GM18499 (cell line): Measurements from ENCODE around the gene EAF1.
"Not testable (repeated sequence)": the region's sequence is repeated elsewhere in the genome, so short reads cannot be mapped to it uniquely, and the experiment has no call there.

Source experiments
- ATAC-seq: cut with Tn5 transposase; IDR thresholded peaks from one replicate; pipeline ENCODE4 v1.9.1; 2021; ENCODE audit warnings: moderate number of reproducible peaks; ENCODE audit not compliant: insufficient read depth, unreplicated experiment

The EAF1 gene

GRCh38 chr3:15404767-15405166 lies 22.6 kb upstream of the EAF1 start:
- ATAC-seq, result peak; percentile 52

GRCh38 chr3:15405448-15406050 lies 21.8 kb upstream of the EAF1 start:
- ATAC-seq, result no peak

GRCh38 chr3:15409239-15409638 lies 18.2 kb upstream of the EAF1 start:
- no peak for ATAC-seq

GRCh38 chr3:15409774-15410173 lies 17.6 kb upstream of the EAF1 start:
- no peak for ATAC-seq

- not testable (repeated sequence) for ATAC-seq
These were observed 16.4 kb upstream of the EAF1 start for GRCh38 chr3:15410966-15411365.

GRCh38 chr3:15420871-15421270 lies 6.5 kb upstream of the EAF1 start:
- ATAC-seq, result no peak

GRCh38 chr3:15426579-15427118 lies 749 bp upstream of the EAF1 start:
- no peak for ATAC-seq

- ATAC-seq, result no peak
These were observed 583 bp downstream of the EAF1 start for GRCh38 chr3:15427981-15428380.

- no peak for ATAC-seq
These were observed 1.1 kb downstream of the EAF1 start for GRCh38 chr3:15428539-15428938.

DNA sequence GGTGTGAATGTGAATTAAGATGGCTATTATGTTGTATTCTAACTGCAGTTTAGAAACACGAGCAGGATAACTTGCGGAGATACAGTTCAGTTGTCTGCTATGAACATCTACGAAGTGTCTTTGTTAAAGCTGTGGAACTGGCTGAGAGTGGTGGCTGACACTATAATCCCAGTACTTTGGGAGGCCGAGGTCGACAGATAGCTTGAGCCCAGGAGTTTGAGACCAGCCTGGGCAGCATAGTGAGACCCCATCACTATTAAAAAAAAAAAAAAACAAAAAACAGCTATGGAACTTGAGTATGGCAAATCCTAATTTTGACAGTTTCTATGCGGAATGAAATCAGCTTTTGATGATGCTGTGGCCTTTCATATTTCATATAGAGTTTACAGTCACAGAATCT lies 1.7 kb downstream of the EAF1 start:
- ATAC-seq, result no peak

GRCh38 chr3:15430624-15431023 lies 3.2 kb downstream of the EAF1 start:
- no peak for ATAC-seq

GRCh38 chr3:15431256-15431837 lies 3.9 kb downstream of the EAF1 start:
- ATAC-seq, result no peak

DNA sequence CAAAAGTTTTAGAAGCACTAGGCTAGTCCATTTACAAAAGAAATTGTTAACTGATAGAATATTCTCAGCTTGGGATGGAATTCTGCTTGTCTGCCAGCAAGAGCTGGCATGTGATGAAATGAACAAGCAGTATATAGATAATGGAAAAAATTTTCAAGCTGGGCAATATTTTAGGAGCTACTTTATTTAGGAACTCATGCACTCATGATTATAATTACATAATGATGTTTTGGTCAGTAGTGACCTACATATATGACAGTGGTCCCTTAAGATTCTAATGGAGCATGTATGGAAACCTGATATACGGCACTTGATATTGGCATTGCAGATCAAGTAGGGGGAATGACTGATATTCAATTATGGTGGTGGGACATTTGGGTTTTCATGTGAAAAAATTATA lies 6.1 kb downstream of the EAF1 start:
- ATAC-seq, result no peak

DNA sequence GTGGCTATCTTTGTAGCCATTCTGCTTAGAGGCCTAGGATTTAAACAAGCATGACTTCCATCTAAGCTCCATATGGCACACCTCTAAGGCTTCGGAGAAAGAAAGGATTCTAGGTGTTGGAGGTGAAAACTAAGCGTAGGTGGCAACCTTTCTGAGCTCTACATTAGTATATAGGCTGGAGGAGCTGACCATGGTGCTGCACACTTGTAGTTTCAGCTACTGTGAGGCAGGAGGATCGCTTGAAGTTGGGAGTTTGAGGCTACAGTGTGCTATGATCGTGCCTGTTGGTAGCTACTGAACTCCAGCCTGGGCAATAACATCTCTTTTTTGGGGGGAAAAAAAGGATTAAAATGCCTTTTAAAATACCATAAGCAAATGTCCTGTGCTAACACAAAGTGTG lies 7.4 kb downstream of the EAF1 start:
- no peak for ATAC-seq

DNA sequence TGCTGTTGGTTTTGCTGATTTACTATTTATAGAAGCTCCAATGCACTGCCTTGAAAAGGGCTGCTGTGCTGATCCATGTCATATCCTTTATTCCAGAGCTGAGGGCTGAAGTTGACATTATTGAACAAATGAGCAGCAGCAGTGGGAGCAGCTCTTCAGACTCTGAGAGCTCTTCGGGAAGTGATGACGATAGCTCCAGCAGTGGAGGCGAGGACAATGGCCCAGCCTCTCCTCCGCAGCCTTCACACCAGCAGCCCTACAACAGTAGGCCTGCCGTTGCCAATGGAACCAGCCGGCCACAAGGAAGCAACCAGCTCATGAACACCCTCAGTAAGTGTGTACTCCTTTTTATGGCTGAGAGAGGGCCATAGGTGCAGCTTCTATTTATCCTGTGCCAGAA lies 8.8 kb downstream of the EAF1 start:
- ATAC-seq, result no peak

DNA sequence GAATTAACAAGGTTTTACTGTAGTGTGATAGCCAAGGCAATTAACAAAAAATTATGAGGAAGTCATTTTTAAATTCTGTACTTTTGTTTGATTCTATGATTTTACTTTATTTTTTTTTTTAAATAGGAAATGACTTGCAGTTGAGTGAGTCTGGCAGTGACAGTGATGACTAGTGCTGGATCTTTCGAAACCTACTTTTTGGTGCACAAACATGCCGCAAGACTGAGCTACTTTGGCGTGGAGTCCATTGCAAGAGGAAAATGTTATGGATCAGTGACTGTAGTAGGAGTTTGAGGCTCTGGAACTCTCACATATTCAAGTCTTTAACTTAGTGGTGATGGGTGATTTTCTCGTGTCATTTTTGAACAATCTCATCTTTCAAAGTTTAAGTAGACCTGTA lies 11.6 kb downstream of the EAF1 start:
- ATAC-seq, result no peak

DNA sequence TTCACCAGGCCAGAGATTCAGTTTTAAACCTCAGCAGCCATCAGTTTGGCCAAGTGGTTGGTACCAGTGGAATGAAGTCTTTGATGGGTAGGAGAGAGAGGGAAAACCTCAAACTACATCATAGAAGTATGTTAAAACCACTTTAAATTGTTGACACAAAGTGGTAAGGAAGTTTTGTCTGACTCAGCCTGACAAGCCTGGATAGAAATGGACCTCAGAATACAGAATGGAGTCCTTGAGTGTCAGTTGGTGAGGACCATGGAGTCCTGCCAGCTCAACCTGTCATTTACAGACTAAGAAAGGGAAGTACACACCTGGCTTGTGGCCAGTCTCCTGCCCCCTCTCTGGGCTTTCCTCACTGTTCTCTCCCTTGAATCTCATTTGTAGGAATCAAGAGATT lies 12.1 kb downstream of the EAF1 start:
- no peak for ATAC-seq

GRCh38 chr3:15440891-15441290 lies 13.5 kb downstream of the EAF1 start:
- ATAC-seq, result no peak

- no peak for ATAC-seq
These were observed 16.6 kb downstream of the EAF1 start for GRCh38 chr3:15443826-15444524.

- no peak for ATAC-seq
These were observed 22.3 kb downstream of the EAF1 start for GRCh38 chr3:15449489-15450224.
